OCI-LY1 (cell line): ENCODE results near the gene PDE11A.
A peak's percentile ranks its signal among the peaks of the same experiment; 100 is the strongest.

Experiments
- H2AFZ ChIP-seq: fragments of 200-600 bp; sonication (generic), shearing (Covaris generic); 2 replicates; pipeline ENCODE4 v1.6.0; 2014; ENCODE audit warnings: antibody characterized with exemption, mild to moderate bottlenecking, low read length
- H3F3A ChIP-seq: fragments of 200-600 bp; sonication (generic), shearing (Covaris generic); 2 replicates; pipeline ENCODE4 v1.6.0; 2014; ENCODE audit warnings: mild to moderate bottlenecking, antibody characterized with exemption, low read length, moderate library complexity; ENCODE audit not compliant: insufficient read depth
- H3K27ac ChIP-seq: fragments of 200-600 bp; sonication (generic); 2 replicates; pipeline ENCODE4 v1.5.1; 2014; ENCODE audit warnings: low read length, mixed run types, mild to moderate bottlenecking, low read depth; ENCODE audit not compliant: poor library complexity, severe bottlenecking
- H3K27me3 ChIP-seq: fragments of 200-600 bp; sonication (generic); 2 replicates; pipeline ENCODE4 v1.6.0; 2014; ENCODE audit warnings: antibody characterized with exemption, mild to moderate bottlenecking, low read length, moderate library complexity; ENCODE audit not compliant: insufficient read depth
- H3K36me3 ChIP-seq: fragments of 200-600 bp; sonication (generic); 2 replicates; pipeline ENCODE4 v1.6.1; 2014; ENCODE audit warnings: mild to moderate bottlenecking, antibody characterized with exemption, low read length, moderate library complexity, mixed read lengths; ENCODE audit not compliant: insufficient read depth
- H3K4me1 ChIP-seq: fragments of 200-600 bp; sonication (generic); 2 replicates; pipeline ENCODE4 v1.5.1; 2014; ENCODE audit warnings: mild to moderate bottlenecking, low read length, moderate library complexity; ENCODE audit not compliant: insufficient read depth, severe bottlenecking
- H3K4me2 ChIP-seq: fragments of 200-600 bp; sonication (generic), shearing (Covaris generic); 2 replicates; pipeline ENCODE4 v1.6.1; 2014; ENCODE audit warnings: low read length
- H3K4me3 ChIP-seq: fragments of 200-600 bp; sonication (generic); 2 replicates; pipeline ENCODE4 v1.5.1; 2014; ENCODE audit warnings: low read length, low read depth, mild to moderate bottlenecking, mixed read lengths; ENCODE audit not compliant: poor library complexity, severe bottlenecking
- H3K79me2 ChIP-seq: fragments of 200-600 bp; shearing (Covaris generic); 2 replicates; pipeline ENCODE4 v1.6.1; 2016; ENCODE audit warnings: mixed run types, low read length, mixed read lengths; ENCODE audit not compliant: insufficient read depth
- H3K9ac ChIP-seq: fragments of 200-600 bp; sonication (generic), shearing (Covaris generic); 2 replicates; pipeline ENCODE4 v1.6.1; 2014; ENCODE audit warnings: mild to moderate bottlenecking, low read length, mixed read lengths
- H3K9me2 ChIP-seq: fragments of 200-600 bp; sonication (generic), shearing (Covaris generic); 2 replicates; pipeline ENCODE4 v1.6.1; 2014; ENCODE audit warnings: low read depth, mild to moderate bottlenecking, low read length, mixed read lengths
- H3K9me3 ChIP-seq: fragments of 200-600 bp; shearing (Covaris generic); 2 replicates; pipeline ENCODE4 v1.6.1; 2014; ENCODE audit warnings: low read length, mixed read lengths
- H4K20me1 ChIP-seq: fragments of 200-600 bp; sonication (generic), shearing (Covaris generic); 2 replicates; pipeline ENCODE4 v1.6.0; 2016; ENCODE audit warnings: mild to moderate bottlenecking, low read length; ENCODE audit not compliant: insufficient read depth
- CTCF ChIP-seq: fragments of 200-600 bp; sonication (generic), shearing (Covaris generic); IDR thresholded peaks from 2 replicates; pipeline ENCODE4 v1.5.1; 2017; ENCODE audit warnings: mild to moderate bottlenecking, antibody characterized with exemption, low read length, moderate library complexity, mixed read lengths
- EZH2 ChIP-seq: fragments of 200-600 bp; sonication (generic), shearing (Covaris generic); IDR thresholded peaks from 2 replicates; pipeline ENCODE4 v1.8.0; 2017; ENCODE audit warnings: borderline replicate concordance, mixed run types, mild to moderate bottlenecking, antibody characterized with exemption, low read length, moderate library complexity, mixed read lengths

PDE11A gene

DNA sequence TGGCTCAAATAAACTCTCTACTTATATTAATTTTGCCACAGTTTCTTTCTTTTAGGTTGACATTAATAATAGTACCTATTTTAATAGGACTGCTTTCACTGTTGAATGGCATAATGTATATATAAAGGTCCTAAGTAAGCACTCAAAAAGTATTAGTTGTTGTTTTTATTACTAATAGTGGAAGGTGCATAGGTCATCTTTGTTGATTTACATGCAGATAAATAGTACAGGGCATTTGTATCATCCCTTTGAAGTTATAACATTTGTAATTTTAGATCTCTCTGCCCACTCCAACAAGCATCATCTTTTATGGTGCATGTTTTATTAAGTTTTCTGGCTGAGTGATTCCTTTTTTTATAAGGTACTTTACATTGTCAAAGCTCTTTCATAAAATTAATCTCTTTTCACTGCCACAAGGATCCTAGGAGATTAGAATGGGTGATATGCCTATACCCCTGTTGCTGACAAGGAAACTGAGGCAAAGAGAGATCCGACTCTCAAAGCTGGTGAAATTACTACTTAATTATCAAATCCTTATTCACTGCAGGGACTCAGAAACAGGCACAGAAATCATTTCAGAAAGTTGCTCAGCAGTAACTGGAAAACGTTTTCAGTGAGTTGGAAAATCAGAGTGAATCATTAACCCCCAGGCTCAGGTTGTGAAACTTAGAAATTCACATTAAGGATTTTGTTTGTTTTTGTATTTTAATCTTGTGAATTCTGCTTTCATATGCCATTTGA lies 380.4 kb downstream of the PDE11A start:
- H4K20me1 ChIP-seq, result no peaks in the 10 kb centered on the region
- H3K4me1 ChIP-seq, result no peaks in the 10 kb centered on the region
- no peak overlapping the region for H3K27ac ChIP-seq
- no peaks in the 10 kb centered on the region for H3K36me3 ChIP-seq
- no peaks in the 10 kb centered on the region for H3K27me3 ChIP-seq
- TF ChIP-seq CTCF (no peak), EZH2 (no peak)
- no peak overlapping the region for H3K9ac ChIP-seq
- H2AFZ ChIP-seq, result no peak overlapping the region
- no peaks in the 10 kb centered on the region for H3K9me2 ChIP-seq
- no peak overlapping the region for H3K4me2 ChIP-seq
- no peaks in the 10 kb centered on the region for H3K79me2 ChIP-seq
- H3K4me3 ChIP-seq, result no peak overlapping the region
- no peaks in the 10 kb centered on the region for H3F3A ChIP-seq
- H3K9me3 ChIP-seq, result no peaks in the 10 kb centered on the region

DNA sequence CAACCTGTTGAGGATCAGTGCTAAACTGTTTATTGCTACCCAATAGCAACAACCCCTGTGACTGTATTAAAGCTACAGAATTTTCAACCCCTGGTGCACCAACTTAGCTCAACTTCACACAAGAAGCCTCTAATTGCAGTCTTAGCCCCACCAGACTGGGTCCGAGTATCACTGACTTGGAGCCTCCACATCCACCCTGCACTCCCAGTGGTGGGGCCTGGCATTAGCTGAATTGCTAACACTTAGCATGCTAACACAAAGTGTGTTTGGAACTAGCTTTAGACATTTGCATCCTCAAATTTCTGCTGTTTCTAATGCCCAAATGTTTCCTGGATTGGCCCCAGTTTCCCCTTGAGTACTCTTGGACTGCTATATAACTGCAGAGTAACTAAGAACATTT lies 381.4 kb downstream of the PDE11A start:
- no peak overlapping the region for H3K4me3 ChIP-seq
- H3K27me3 ChIP-seq, result no peaks in the 10 kb centered on the region
- TF ChIP-seq EZH2 (no peak), CTCF (no peak)
- H3K9me3 ChIP-seq, result no peaks in the 10 kb centered on the region
- no peaks in the 10 kb centered on the region for H3F3A ChIP-seq
- no peaks in the 10 kb centered on the region for H3K4me1 ChIP-seq
- H3K9me2 ChIP-seq, result no peaks in the 10 kb centered on the region
- no peaks in the 10 kb centered on the region for H4K20me1 ChIP-seq
- H2AFZ ChIP-seq, result no peak overlapping the region
- H3K4me2 ChIP-seq, result no peak overlapping the region
- no peak overlapping the region for H3K27ac ChIP-seq
- no peak overlapping the region for H3K9ac ChIP-seq
- no peaks in the 10 kb centered on the region for H3K36me3 ChIP-seq
- H3K79me2 ChIP-seq, result no peaks in the 10 kb centered on the region

DNA sequence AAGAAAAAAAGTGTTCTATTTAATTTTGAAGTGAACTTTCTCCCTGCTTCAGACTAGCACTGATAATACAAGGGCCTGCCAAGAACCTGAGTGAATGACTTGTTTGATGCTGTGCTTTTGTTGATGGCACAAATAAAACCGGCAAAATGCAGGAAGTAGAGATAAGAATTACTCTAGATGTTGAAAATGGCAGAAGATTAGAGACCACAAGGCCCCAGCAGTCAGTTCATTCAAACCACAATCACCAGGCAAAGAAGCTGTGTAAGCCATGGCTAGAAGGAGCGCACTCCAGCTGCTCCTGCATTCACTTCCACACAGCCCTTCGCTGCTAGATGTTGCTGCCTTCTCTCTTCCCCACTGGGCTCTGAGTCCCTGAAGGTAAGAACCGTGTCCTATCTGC lies 383.0 kb downstream of the PDE11A start:
- Histone ChIP-seq H3K79me2 (no peaks in the 10 kb centered on the region), H3K9me2 (no peaks in the 10 kb centered on the region), H3K9me3 (no peaks in the 10 kb centered on the region), H3K27me3 (no peaks in the 10 kb centered on the region), H3K4me3 (no peak overlapping the region), H3K27ac (no peak overlapping the region), H3F3A (no peaks in the 10 kb centered on the region), H3K4me1 (no peaks in the 10 kb centered on the region), H2AFZ (peak overlapping the region; percentile 35; the same call in 1 of the 2 replicates), H3K36me3 (no peaks in the 10 kb centered on the region), H3K4me2 (no peak overlapping the region), H4K20me1 (no peaks in the 10 kb centered on the region), H3K9ac (no peak overlapping the region)
- TF ChIP-seq CTCF (no peak), EZH2 (no peak)
